SK-N-MC (cell line): Measurements from ENCODE around the gene FMR1.

Experiments used
- EZH2 ChIP-seq: fragments of 200-600 bp; sonication (generic); IDR thresholded peaks from one replicate; pipeline ENCODE4 v1.6.1; 2017; ENCODE audit warnings: antibody characterized with exemption
- POLR2AphosphoS5 ChIP-seq: IDR thresholded peaks from 2 replicates; pipeline ENCODE4 v1.6.1; 2012; ENCODE audit warnings: mild to moderate bottlenecking, low read depth, low read length, borderline replicate concordance

GRCh38 chrX:147910607-147911006 is 1.1 kb upstream of the FMR1 start:
- no peak for TF ChIP-seq EZH2
- TF ChIP-seq POLR2AphosphoS5, result no peak
